ENCODE results near the gene CBX7. TPM values are rescaled to one million over a fixed set of nuclear protein-coding genes. Genes with fewer than 3 reads are reported as not detected.

The CBX7 gene
- total RNA-seq, 1 donor from 2014 or later = 85.4 TPM

GRCh38 chr22:39088685-39089032 is 63.8 kb downstream of the CBX7 start:
- Histone ChIP-seq H3K9me3 (replicated peaks) (no peaks in the 10 kb centered on the region), H3K4me3 (no peak overlapping the region), H3K4me1 (peaks cover 9% of the 10 kb centered on the region), H3K27ac (replicated peaks) (no peak overlapping the region), H3K27me3 (ENCODE audit: low read depth) (peaks cover 6% of the 10 kb centered on the region), H3K36me3 (no peaks in the 10 kb centered on the region)
- no peak for DNase-seq
- TF ChIP-seq CTCF (IDR thresholded peaks at IDR 0.05; ENCODE audit: borderline replicate concordance) = no peak
- intact Hi-C loops (cut with micrococcal nuclease) = no loop called here

- DNase-seq = peak; percentile 27
- no peaks in the 10 kb centered on the region for H3K9me3 ChIP-seq (replicated peaks)
- intact Hi-C loops (cut with micrococcal nuclease) = no loop called here
These were observed 64.4 kb downstream of the CBX7 start for GRCh38 chr22:39087881-39088684.

GRCh38 chr22:39087098-39087497 is 65.4 kb downstream of the CBX7 start:
- no peak for TF ChIP-seq CTCF (IDR thresholded peaks at IDR 0.05; ENCODE audit: borderline replicate concordance)
- intact Hi-C loops (cut with micrococcal nuclease) = no loop called here
- Histone ChIP-seq H3K4me3 (no peak overlapping the region), H3K27me3 (ENCODE audit: low read depth) (peaks cover 6% of the 10 kb centered on the region), H3K36me3 (no peaks in the 10 kb centered on the region), H3K4me1 (peaks cover 9% of the 10 kb centered on the region), H3K9me3 (replicated peaks) (no peaks in the 10 kb centered on the region), H3K27ac (replicated peaks) (no peak overlapping the region)
- no peak for DNase-seq

More at GRCh38 chr22:39087881-39088684, 64.4 kb downstream of the CBX7 start:
- Histone ChIP-seq H3K27me3 (ENCODE audit: low read depth) (peaks cover 6% of the 10 kb centered on the region), H3K27ac (replicated peaks) (no peak overlapping the region), H3K36me3 (no peaks in the 10 kb centered on the region), H3K4me1 (peaks cover 9% of the 10 kb centered on the region), H3K4me3 (no peak overlapping the region)
- TF ChIP-seq CTCF (IDR thresholded peaks at IDR 0.05; ENCODE audit: borderline replicate concordance) = no peak

GRCh38 chr22:39084666-39085065 is 67.8 kb downstream of the CBX7 start:
- no peak for DNase-seq
- no peaks in the 10 kb centered on the region for H3K36me3 ChIP-seq
- intact Hi-C loops (cut with micrococcal nuclease) = no loop called here
- no peaks in the 10 kb centered on the region for H3K9me3 ChIP-seq (replicated peaks)
- no peak overlapping the region for H3K27ac ChIP-seq (replicated peaks)
- no peak overlapping the region for H3K4me3 ChIP-seq
- TF ChIP-seq CTCF (IDR thresholded peaks at IDR 0.05; ENCODE audit: borderline replicate concordance) = no peak
- H3K27me3 ChIP-seq (ENCODE audit: low read depth) = no peaks in the 10 kb centered on the region
- peaks cover 9% of the 10 kb centered on the region for H3K4me1 ChIP-seq

- intact Hi-C loops (cut with micrococcal nuclease) = no loop called here
- DNase-seq = no peak
- Histone ChIP-seq H3K4me1 (peaks cover 9% of the 10 kb centered on the region), H3K27ac (replicated peaks) (no peak overlapping the region), H3K36me3 (no peaks in the 10 kb centered on the region), H3K9me3 (replicated peaks) (no peaks in the 10 kb centered on the region), H3K27me3 (ENCODE audit: low read depth) (no peaks in the 10 kb centered on the region), H3K4me3 (no peak overlapping the region)
- no peak for TF ChIP-seq CTCF (IDR thresholded peaks at IDR 0.05; ENCODE audit: borderline replicate concordance)
These were observed 69.0 kb downstream of the CBX7 start for GRCh38 chr22:39083212-39084165.
